Endodermal cell (in vitro differentiated cells): Measurements from ENCODE around the gene NEMP1. TPM values are rescaled to one million over a fixed set of nuclear protein-coding genes. Genes with fewer than 3 reads are reported as not detected.

Experiments
- DNase-seq: peaks from one replicate; pipeline ENCODE4 v3.0.0-alpha.2; 2017
- H3K27ac ChIP-seq: 2 replicates; pipeline ENCODE4 v1.5.1; 2013; ENCODE audit warnings: mild to moderate bottlenecking, low read depth, low read length, moderate library complexity
- H3K27me3 ChIP-seq: 2 replicates; pipeline ENCODE4 v1.6.1; 2013; ENCODE audit warnings: mild to moderate bottlenecking, low read length, moderate library complexity; ENCODE audit not compliant: insufficient read depth, control insufficient read depth, poor library complexity, severe bottlenecking
- H3K36me3 ChIP-seq: 2 replicates; pipeline ENCODE4 v1.7.0; 2013; ENCODE audit warnings: mild to moderate bottlenecking, low read length, moderate library complexity; ENCODE audit not compliant: control insufficient read depth, insufficient read depth
- H3K4me1 ChIP-seq: one replicate; pipeline ENCODE4 v1.7.0; 2013; ENCODE audit warnings: low read length; ENCODE audit not compliant: control insufficient read depth, insufficient read depth
- H3K4me3 ChIP-seq: 2 replicates; pipeline ENCODE4 v1.5.1; 2013; ENCODE audit warnings: mild to moderate bottlenecking, low read length, moderate library complexity
- H3K9ac ChIP-seq: 2 replicates; pipeline ENCODE4 v1.6.1; 2013; ENCODE audit warnings: mild to moderate bottlenecking, low read length, moderate library complexity; ENCODE audit not compliant: poor library complexity, severe bottlenecking; ENCODE audit errors: extremely low read depth
- H3K9me3 ChIP-seq: 2 replicates; pipeline ENCODE4 v1.6.1; 2013; ENCODE audit warnings: mild to moderate bottlenecking, low read length, moderate library complexity; ENCODE audit not compliant: control insufficient read depth
- H3K27ac Mint-ChIP-seq: 2 replicates; pipeline ENCODE4 v1.8.0; 2020; ENCODE audit warnings: mixed read lengths
- H3K27me3 Mint-ChIP-seq: 2 replicates; pipeline ENCODE4 v1.8.0; 2021; ENCODE audit warnings: mild to moderate bottlenecking, mixed read lengths; ENCODE audit not compliant: insufficient read depth
- H3K36me3 Mint-ChIP-seq: 2 replicates; pipeline ENCODE4 v1.8.0; 2020; ENCODE audit warnings: low read depth, mixed read lengths
- H3K4me1 Mint-ChIP-seq: 2 replicates; pipeline ENCODE4 v1.8.0; 2020; ENCODE audit warnings: mixed read lengths
- H3K4me3 Mint-ChIP-seq: 2 replicates; pipeline ENCODE4 v1.8.0; 2020; ENCODE audit warnings: mild to moderate bottlenecking, moderate library complexity, mixed read lengths
- H3K9me3 Mint-ChIP-seq: 2 replicates; pipeline ENCODE4 v1.8.0; 2020; ENCODE audit warnings: mild to moderate bottlenecking, mixed read lengths
- CTCF ChIP-seq: fragments of 200-600 bp; sonication (generic); conservative IDR thresholded peaks from 2 replicates; pipeline ENCODE4 v1.5.0; 2021; ENCODE audit warnings: antibody characterized with exemption, mild to moderate bottlenecking
- WGBS, 2 experiments: methylation state at CpG; one replicate each; pipeline versions ENCODE4 v1.1.5 to v1.1.7; 2013; ENCODE audit warnings: missing lambda C conversion rate in 2 of 2, mixed read lengths in 1 of 2; ENCODE audit not compliant: insufficient coverage in 1 of 2, insufficient read length in 1 of 2; 5-methylcytosine and 5-hydroxymethylcytosine counted together
- total RNA-seq, 2 donors: library from RNA; stranded (reverse); fragmentation: NEBNext Ultra II Directional in 1 of 2; extraction: Animal tissue kit (Norgen Biotek cat#: 25700) in 1 of 2; gene quantifications; 2 replicates in 1 of 2; 3 replicates in 1 of 2; pipeline ENCODE4 v1.2.1, GENCODE V29; 2021

Gene NEMP1
- total RNA-seq, 2 donors from 2014 or later = 36.3 to 52.6 TPM

- H3K36me3 Mint-ChIP-seq = no peaks in the 10 kb centered on the region
- peaks cover 15% of the 10 kb centered on the region for H3K27me3 Mint-ChIP-seq
- no peak overlapping the region for H3K27ac ChIP-seq
- H3K9ac ChIP-seq = peak overlapping the region; percentile 69
- 14 to 22% methylated on average over 17 to 26 of the region's 26 CpGs for WGBS, 2 experiments
- no peaks in the 10 kb centered on the region for H3K36me3 ChIP-seq
- no peaks in the 10 kb centered on the region for H3K27me3 ChIP-seq
- no peaks in the 10 kb centered on the region for H3K4me1 ChIP-seq
- no peaks in the 10 kb centered on the region for H3K9me3 ChIP-seq
- peaks cover 27% of the 10 kb centered on the region for H3K4me1 Mint-ChIP-seq
- peak overlapping the region; percentile 93 for H3K4me3 ChIP-seq
- H3K27ac Mint-ChIP-seq = peak overlapping the region; percentile 93
- TF ChIP-seq CTCF = peak; percentile 61
- peak overlapping the region; percentile 79 for H3K4me3 Mint-ChIP-seq
- peaks cover under 1% of the 10 kb centered on the region for H3K9me3 Mint-ChIP-seq
- peak; percentile 96 for DNase-seq
These were observed 48.6 kb upstream of the NEMP1 start for GRCh38 chr12:57127101-57127725.

- peak overlapping the region; percentile 93 for H3K4me3 ChIP-seq
- WGBS, 2 experiments = 81 to 90% methylated on average over 7 of the region's 7 CpGs
- Mint-ChIP-seq H3K4me3 (peak overlapping the region; percentile 79), H3K27me3 (peaks cover 15% of the 10 kb centered on the region), H3K36me3 (no peaks in the 10 kb centered on the region), H3K27ac (no peak overlapping the region), H3K4me1 (peaks cover 23% of the 10 kb centered on the region), H3K9me3 (peaks cover 2% of the 10 kb centered on the region)
- H3K27me3 ChIP-seq = no peaks in the 10 kb centered on the region
- H3K9me3 ChIP-seq = no peaks in the 10 kb centered on the region
- no peak for TF ChIP-seq CTCF
- H3K27ac ChIP-seq = no peak overlapping the region
- DNase-seq = no peak
- no peaks in the 10 kb centered on the region for H3K4me1 ChIP-seq
- no peak overlapping the region for H3K9ac ChIP-seq
- H3K36me3 ChIP-seq = no peaks in the 10 kb centered on the region
These were observed 48.0 kb upstream of the NEMP1 start for GRCh38 chr12:57126561-57126960.

GRCh38 chr12:57126061-57126460 lies 47.5 kb upstream of the NEMP1 start:
- Mint-ChIP-seq H3K4me3 (no peak overlapping the region), H3K27me3 (peaks cover 15% of the 10 kb centered on the region), H3K9me3 (peaks cover 2% of the 10 kb centered on the region), H3K27ac (no peak overlapping the region), H3K4me1 (peaks cover 20% of the 10 kb centered on the region), H3K36me3 (no peaks in the 10 kb centered on the region)
- Histone ChIP-seq H3K9me3 (no peaks in the 10 kb centered on the region), H3K27ac (no peak overlapping the region), H3K27me3 (no peaks in the 10 kb centered on the region), H3K4me3 (no peak overlapping the region), H3K4me1 (no peaks in the 10 kb centered on the region), H3K36me3 (no peaks in the 10 kb centered on the region), H3K9ac (no peak overlapping the region)
- 91 to 95% methylated on average over 7 to 11 of the region's 11 CpGs for WGBS, 2 experiments
- DNase-seq = peak; percentile 36
- no peak for TF ChIP-seq CTCF
